CD4-positive, alpha-beta T cell treated with Interleukin-12 subunit alpha and Interleukin-12 subunit beta, for 1 hour (primary cell): Measurements from ENCODE around the gene ISG20L2.
"Not testable (repeated sequence)": the region's sequence is repeated elsewhere in the genome, so short reads cannot be mapped to it uniquely, and the experiment has no call there.

Experiments
- DNase-seq: peaks from one replicate; pipeline ENCODE4 v3.0.0-alpha.2; 2020

Gene ISG20L2, protein sequence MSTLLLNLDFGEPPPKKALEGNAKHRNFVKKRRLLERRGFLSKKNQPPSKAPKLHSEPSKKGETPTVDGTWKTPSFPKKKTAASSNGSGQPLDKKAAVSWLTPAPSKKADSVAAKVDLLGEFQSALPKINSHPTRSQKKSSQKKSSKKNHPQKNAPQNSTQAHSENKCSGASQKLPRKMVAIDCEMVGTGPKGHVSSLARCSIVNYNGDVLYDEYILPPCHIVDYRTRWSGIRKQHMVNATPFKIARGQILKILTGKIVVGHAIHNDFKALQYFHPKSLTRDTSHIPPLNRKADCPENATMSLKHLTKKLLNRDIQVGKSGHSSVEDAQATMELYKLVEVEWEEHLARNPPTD

GRCh38 chr1:156728599-156729462 lies at the start of gene ISG20L2:
Gene ISG20L2, minus strand, starts transcription at chr1:156728766. Its CDS starts 1,114 bp downstream, at chr1:156727652.
- DNase-seq: peak; percentile 97

DNA sequence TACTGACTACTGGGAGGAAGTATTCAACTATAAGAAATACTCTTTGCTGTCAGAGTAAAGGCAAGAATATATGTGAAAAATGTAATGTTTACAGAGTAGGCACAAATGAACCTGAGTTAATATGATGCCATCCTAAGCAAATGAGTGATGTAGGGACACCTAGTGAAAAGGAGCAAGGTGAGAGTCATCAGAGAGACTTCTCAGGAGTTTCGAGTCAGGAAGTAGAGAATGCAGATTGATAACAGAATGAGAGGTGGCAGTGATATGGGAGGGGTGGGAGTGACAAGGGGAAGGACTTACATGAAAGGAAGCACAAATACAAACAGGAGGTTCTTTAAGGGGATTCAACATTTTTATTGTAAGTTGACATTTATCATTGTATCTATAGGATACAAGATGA lies 49.0 kb upstream of the ISG20L2 start:
- no peak for DNase-seq

DNA sequence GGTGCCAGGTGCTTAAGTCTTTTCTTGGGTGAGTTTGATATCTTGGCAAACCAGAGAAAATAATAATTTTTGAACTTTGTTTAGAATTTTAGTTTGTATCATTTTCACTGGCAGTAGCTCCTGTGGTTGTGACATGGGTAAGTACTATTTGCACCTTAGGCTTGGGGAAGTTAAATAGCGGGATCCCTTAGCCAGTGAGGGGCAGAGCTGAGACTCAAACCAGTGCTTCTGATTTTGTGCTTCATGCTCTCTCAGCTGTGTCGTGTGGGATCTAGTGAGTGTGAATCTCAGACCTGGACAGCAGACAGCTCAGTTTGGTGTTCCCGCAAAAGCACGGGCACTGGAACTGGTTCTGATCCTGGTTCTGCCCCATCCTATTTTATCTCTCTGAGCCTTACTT lies 48.4 kb upstream of the ISG20L2 start:
- no peak for DNase-seq

DNA sequence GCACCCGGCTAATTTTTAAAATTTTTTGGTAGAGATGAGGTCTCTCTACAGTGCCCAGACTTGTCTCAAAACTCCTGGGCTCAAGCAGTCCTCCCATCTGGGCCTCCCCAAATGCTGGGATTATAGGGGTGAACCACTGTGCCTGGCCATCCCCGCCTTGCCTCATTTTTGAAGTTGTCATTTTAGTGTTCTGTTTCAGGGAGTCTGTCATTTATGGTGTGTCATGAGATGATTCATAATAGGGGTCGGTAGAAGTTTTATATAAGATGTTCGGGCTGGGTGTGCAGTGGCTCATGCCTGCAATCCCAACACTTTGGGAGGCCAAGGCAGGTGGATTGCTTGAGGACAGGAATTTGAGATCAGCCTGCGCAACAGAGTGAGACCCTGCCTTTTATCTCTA lies 47.2 kb upstream of the ISG20L2 start:
- no peak for DNase-seq

- no peak for DNase-seq
These were observed 45.0 kb upstream of the ISG20L2 start for GRCh38 chr1:156773607-156774006.

GRCh38 chr1:156772728-156773497 lies 44.3 kb upstream of the ISG20L2 start:
- DNase-seq: no peak

DNA sequence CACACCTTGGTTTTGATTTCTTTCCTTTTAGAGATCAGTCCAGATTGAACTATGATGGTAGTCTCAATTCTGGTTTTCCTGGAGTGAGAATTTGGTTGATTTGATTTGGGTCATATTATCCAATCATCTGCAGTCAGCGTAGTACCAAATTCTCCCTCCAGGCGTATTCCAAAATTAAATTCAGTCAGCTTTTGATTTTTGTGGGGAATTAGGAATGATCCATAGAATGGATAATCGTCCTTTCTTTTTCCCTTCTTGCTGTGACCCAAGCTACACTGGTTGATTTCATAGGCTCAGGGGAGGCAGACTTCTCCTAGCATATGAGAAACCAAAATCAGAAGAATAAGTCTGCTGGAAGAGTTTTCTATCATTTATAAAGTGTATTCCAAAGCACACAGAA lies 43.7 kb upstream of the ISG20L2 start:
- no peak for DNase-seq

DNA sequence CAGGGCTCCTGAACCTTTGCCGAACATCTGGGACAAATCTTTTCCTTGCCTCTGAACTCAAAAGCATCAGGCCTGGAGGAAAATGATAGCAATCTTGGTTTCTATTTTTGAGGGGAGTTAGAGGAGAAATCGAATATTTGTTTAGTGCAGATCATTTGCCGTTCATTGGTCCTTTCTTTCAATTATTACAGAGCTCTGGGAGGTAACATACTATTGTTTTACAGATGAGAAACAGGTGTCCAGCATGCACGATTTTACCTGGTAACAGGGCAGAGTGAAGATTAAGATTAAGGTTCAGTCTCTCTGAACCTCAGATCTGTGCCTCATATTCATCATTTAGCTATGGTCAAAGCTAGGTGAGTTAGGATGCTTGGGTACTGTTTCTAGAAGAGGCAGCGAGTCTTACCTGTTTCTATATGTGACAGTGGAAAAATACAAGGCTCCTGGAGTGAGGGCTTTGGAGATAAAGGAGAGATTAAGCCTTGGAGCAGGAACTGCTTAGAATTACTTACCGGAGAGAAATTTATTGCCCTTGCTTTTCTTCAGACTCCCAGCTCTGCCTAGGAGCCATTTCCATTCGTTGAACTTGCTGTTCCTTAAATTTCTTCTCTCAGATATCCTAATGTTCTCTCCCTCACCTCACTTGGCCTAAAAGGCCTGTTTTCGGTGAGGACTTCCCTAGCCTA lies 40.2 kb upstream of the ISG20L2 start:
- DNase-seq: no peak

GRCh38 chr1:156767879-156768604 lies 39.5 kb upstream of the ISG20L2 start:
- peak; percentile 32 for DNase-seq

DNA sequence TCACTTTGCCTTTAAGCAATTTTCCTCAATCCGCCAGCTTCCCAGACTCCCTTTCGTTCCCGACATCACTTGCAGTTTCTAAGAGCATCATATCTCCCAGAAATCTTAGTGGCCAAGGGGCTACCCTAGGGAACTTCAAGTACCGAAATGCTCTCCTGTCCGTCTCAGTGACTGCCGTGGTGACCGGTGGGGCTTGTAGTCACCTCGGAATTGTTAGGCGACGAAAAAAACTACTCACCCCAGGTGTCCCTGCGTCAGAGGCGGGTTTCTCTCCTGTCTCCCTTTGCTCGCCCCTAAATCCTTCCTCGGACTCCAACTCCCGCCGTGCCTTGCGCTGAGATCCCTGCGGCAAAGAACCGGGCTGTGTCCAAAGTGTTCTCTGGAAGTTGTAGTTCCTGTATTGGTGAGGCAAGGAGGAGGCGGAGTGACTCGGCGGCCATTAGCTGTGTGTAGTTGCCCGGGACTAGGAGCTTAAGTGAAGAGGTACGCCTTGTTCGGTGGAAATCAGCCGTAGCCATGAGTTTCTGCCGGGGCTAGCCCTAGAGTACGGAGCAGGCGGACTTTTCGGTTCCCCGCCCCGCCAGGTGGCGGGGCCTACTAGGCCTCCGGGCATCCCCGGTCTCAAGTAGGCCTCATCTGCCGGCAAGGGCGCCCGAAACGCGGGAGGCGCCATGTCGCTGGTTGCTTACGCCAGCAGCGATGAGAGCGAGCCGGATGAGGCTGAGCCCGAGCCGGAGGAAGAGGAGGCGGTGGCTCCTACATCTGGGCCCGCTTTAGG lies 38.7 kb upstream of the ISG20L2 start, which contains the start of gene PRCC:
TSS of gene PRCC (plus strand) at position 435 of the 778 bp plus-strand sequence. CDS start at position 672, 237 bp downstream.
- peak; percentile 99 for DNase-seq

GRCh38 chr1:156766298-156767100 lies 37.9 kb upstream of the ISG20L2 start:
- DNase-seq: no peak

- no peak for DNase-seq
These were observed 37.1 kb upstream of the ISG20L2 start for GRCh38 chr1:156765666-156766065.

GRCh38 chr1:156765136-156765535 lies 36.6 kb upstream of the ISG20L2 start:
- not testable (repeated sequence) for DNase-seq

GRCh38 chr1:156760796-156761104 lies 32.2 kb upstream of the ISG20L2 start:
- no peak for DNase-seq

DNA sequence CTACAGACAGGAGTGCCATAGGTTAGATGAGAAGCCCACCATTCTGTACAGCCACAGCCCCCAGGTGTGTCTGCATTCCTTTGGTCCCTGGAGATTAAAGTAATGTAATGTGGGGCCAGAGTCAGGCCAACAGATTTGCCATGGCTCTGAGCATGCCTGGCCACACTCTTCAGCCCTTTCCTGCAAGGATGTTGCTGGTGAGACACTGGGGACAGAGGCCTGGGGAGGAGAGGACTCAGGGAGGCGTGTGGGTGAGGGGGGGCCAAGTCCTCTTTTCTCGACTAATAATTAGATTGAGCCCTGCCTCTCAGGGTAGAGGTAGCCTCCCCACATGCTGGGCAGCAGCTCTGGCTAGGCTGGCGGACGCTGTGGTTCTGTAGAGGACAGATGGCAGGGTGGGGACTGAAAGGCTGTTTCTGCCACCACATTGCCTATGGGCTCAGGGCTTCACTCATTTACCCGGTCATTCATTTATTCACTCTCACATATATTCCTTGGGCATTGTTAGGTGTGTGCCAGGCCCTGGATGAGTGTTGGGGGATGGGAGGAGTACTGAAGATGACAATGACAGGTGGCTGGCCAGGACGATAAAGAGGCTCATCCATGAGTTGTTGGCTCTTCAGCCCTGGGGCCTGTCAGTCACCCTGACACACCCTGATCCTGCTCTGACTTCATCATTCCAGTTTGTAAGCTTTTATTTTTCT lies 31.7 kb upstream of the ISG20L2 start:
- no peak for DNase-seq

- DNase-seq: not testable (repeated sequence)
These were observed 29.1 kb upstream of the ISG20L2 start for GRCh38 chr1:156757572-156758253.

DNA sequence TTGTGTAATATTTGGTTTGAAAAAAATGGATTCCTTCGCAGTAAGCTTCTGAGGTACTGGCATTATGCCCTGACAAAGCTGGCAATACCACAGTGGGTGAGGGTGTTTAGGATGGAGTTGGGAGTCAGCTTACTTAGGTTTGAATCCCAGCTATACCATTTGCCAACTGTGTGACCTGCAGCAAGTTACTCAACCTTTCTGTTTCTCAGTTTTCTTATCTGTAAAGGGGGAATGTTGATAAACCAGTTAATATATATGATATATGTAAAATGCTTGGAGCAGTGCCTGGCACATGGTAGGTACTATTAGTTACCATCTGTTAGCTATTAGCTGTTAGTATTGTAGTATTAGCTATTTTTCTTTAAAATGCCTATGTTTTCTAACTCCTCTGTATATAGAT lies 27.8 kb upstream of the ISG20L2 start:
- DNase-seq: no peak

DNA sequence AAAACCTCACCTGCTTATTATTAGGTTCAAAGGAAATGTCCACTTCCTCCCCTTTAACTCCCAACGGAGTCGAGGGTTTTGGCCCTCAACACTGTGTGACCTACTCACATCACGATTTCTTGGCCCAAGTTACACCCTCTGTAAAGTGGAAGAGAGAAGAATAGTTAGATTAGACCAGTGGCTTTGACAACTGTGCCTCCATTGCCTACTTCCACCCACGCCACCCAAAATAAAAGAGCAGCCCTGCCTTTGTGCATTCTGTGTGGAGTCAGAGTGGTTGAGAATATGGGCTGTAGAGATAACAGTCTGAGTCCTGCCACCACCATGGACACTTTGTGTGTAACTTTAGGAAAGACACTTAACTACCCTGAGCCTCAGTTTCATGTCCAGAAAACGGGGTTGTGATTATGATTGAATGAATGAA lies 27.0 kb upstream of the ISG20L2 start:
- DNase-seq: no peak

- no peak for DNase-seq
These were observed 25.7 kb upstream of the ISG20L2 start for GRCh38 chr1:156754219-156754618.
